Neuronal stem cell (in vitro differentiated cells): Measurements from ENCODE around the gene MSS51.

Experiments used
- DNase-seq: peaks from one replicate; pipeline ENCODE4 v3.0.0-alpha.2; 2013; ENCODE audit warnings: low spot score
- H2AFZ ChIP-seq: one replicate; pipeline ENCODE4 v1.6.1; 2013; ENCODE audit warnings: mild to moderate bottlenecking, low read length, inconsistent platforms
- H2AK5ac ChIP-seq: 2 replicates; pipeline ENCODE4 v1.6.1; 2013; ENCODE audit warnings: low read depth, mild to moderate bottlenecking, inconsistent platforms, low read length, moderate library complexity, mixed read lengths
- H2BK120ac ChIP-seq: 2 replicates; pipeline ENCODE4 v1.6.1; 2013; ENCODE audit warnings: low read depth, mild to moderate bottlenecking, inconsistent platforms, low read length, moderate library complexity, mixed read lengths
- H2BK12ac ChIP-seq: one replicate; pipeline ENCODE4 v1.6.1; 2013; ENCODE audit warnings: low read length, inconsistent platforms
- H2BK15ac ChIP-seq: 2 replicates; pipeline ENCODE4 v1.6.1; 2013; ENCODE audit warnings: mild to moderate bottlenecking, low read length, inconsistent platforms, mixed read lengths
- H2BK5ac ChIP-seq: one replicate; pipeline ENCODE4 v1.6.1; 2013; ENCODE audit warnings: inconsistent platforms, mild to moderate bottlenecking, low read length, moderate library complexity
- H3K14ac ChIP-seq: one replicate; pipeline ENCODE4 v1.6.1; 2013; ENCODE audit warnings: low read length, inconsistent platforms
- H3K18ac ChIP-seq: 2 replicates; pipeline ENCODE4 v1.6.1; 2013; ENCODE audit warnings: low read length, inconsistent platforms
- H3K23ac ChIP-seq: 2 replicates; pipeline ENCODE4 v1.6.1; 2013; ENCODE audit warnings: low read depth, mild to moderate bottlenecking, mixed read lengths, low read length, inconsistent platforms; ENCODE audit not compliant: poor library complexity
- H3K27ac ChIP-seq: replicated peaks from 3 replicates; pipeline ENCODE4 v1.5.1; 2013; ENCODE audit warnings: low read length, inconsistent platforms
- H3K27me3 ChIP-seq, 3 experiments: 2 replicates each; pipeline ENCODE4 v1.6.1; 2013; ENCODE audit warnings: low read length in 3 of 3, mild to moderate bottlenecking in 2 of 3, inconsistent platforms in 1 of 3, low read depth in 1 of 3, mixed read lengths in 1 of 3, moderate library complexity in 1 of 3; ENCODE audit not compliant: control insufficient read depth in 3 of 3, insufficient read depth in 3 of 3
- H3K36me3 ChIP-seq, 2 donors: replicated peaks in 1 of 2; 2 replicates each; pipeline ENCODE4 v1.6.1; 2013; ENCODE audit warnings: low read length in 2 of 2; ENCODE audit not compliant: control insufficient read depth in 2 of 2, insufficient read depth in 2 of 2
- H3K4ac ChIP-seq: 2 replicates; pipeline ENCODE4 v1.6.1; 2013; ENCODE audit warnings: inconsistent platforms, mild to moderate bottlenecking, low read length, moderate library complexity
- H3K4me1 ChIP-seq, 2 donors: 1 replicate in 1 of 2; 2 replicates in 1 of 2; pipeline ENCODE4 v1.6.1; 2013; ENCODE audit warnings: low read length in 2 of 2, low read depth in 1 of 2; ENCODE audit not compliant: control insufficient read depth in 2 of 2, insufficient read depth in 1 of 2
- H3K4me2 ChIP-seq: one replicate; pipeline ENCODE4 v1.6.1; 2013; ENCODE audit warnings: mild to moderate bottlenecking, low read length, inconsistent platforms; ENCODE audit not compliant: insufficient read depth, poor library complexity, severe bottlenecking
- H3K4me3 ChIP-seq, 2 donors: 2 replicates each; pipeline ENCODE4 v1.5.1; 2013; ENCODE audit warnings: low read length in 2 of 2, mild to moderate bottlenecking in 2 of 2, inconsistent platforms in 1 of 2, moderate library complexity in 1 of 2
- H3K79me1 ChIP-seq: one replicate; pipeline ENCODE4 v1.6.1; 2013; ENCODE audit warnings: low read depth, mild to moderate bottlenecking, inconsistent platforms, low read length, moderate library complexity
- H3K9ac ChIP-seq: one replicate; pipeline ENCODE4 v1.6.1; 2013; ENCODE audit warnings: mild to moderate bottlenecking, low read depth, low read length, inconsistent platforms; ENCODE audit not compliant: poor library complexity
- H3K9me3 ChIP-seq, 2 donors: replicated peaks in 1 of 2; 2 replicates each; pipeline versions ENCODE3 to v1.6.1; 2013; ENCODE audit warnings: low read length in 2 of 2, mild to moderate bottlenecking in 2 of 2, inconsistent platforms in 1 of 2, low read depth in 1 of 2, mixed read lengths in 1 of 2, moderate library complexity in 1 of 2; ENCODE audit not compliant: control insufficient read depth in 2 of 2, insufficient read depth in 1 of 2
- H4K8ac ChIP-seq: one replicate; pipeline ENCODE4 v1.6.1; 2013; ENCODE audit warnings: low read depth, mild to moderate bottlenecking, inconsistent platforms, low read length, moderate library complexity
- H4K91ac ChIP-seq: one replicate; pipeline ENCODE4 v1.6.1; 2013; ENCODE audit warnings: low read length, low read depth, mild to moderate bottlenecking, inconsistent platforms; ENCODE audit not compliant: poor library complexity
- WGBS, 2 donors: extraction: QIAGEN DNeasy Blood & Tissue Kit; methylation state at CpG; one replicate each; pipeline ENCODE4 v1.1.7; 2013; ENCODE audit warnings: missing lambda C conversion rate in 2 of 2, mixed read lengths in 1 of 2; ENCODE audit not compliant: insufficient read length in 2 of 2, insufficient replicate concordance in 1 of 2; ENCODE audit errors: extremely low coverage in 2 of 2; 5-methylcytosine and 5-hydroxymethylcytosine counted together

Gene MSS51

GRCh38 chr10:73406846-73407245, 26.5 kb downstream of the MSS51 start:
- Histone ChIP-seq H3K27ac (no peak overlapping the region), H3K79me1 (no peaks in the 10 kb centered on the region), H3K4me1 (no peaks in the 10 kb centered on the region), H3K4me2 (no peak overlapping the region), H4K8ac (no peak overlapping the region), H3K4me3 (no peak overlapping the region), H3K36me3 (peaks cover 0 to 5% of the 10 kb centered on the region in 2 donors), H2AFZ (no peak overlapping the region), H2BK12ac (no peak overlapping the region), H2AK5ac (no peak overlapping the region), H2BK120ac (no peak overlapping the region), H3K9ac (no peak overlapping the region), H3K14ac (no peak overlapping the region), H3K18ac (no peak overlapping the region), H2BK5ac (no peak overlapping the region), H2BK15ac (no peak overlapping the region), H3K27me3 (no peaks in the 10 kb centered on the region), H3K4ac (no peak overlapping the region), H3K23ac (no peak overlapping the region), H4K91ac (no peak overlapping the region), H3K9me3 (no peaks in the 10 kb centered on the region)
- 100% methylated on average over 1 of the region's 5 CpGs for WGBS, 2 donors
- DNase-seq = no peak

GRCh38 chr10:73405556-73405955, 27.8 kb downstream of the MSS51 start:
- Histone ChIP-seq H3K27ac (no peak overlapping the region), H2BK5ac (no peak overlapping the region), H4K8ac (no peak overlapping the region), H3K14ac (no peak overlapping the region), H3K4me3 (no peak overlapping the region), H3K9ac (no peak overlapping the region), H3K79me1 (no peaks in the 10 kb centered on the region), H3K4me2 (no peak overlapping the region), H3K27me3 (no peaks in the 10 kb centered on the region), H3K9me3 (no peaks in the 10 kb centered on the region), H3K4ac (no peak overlapping the region), H3K36me3 (peaks cover 0 to 5% of the 10 kb centered on the region in 2 donors), H3K18ac (no peak overlapping the region), H2BK15ac (no peak overlapping the region), H2AFZ (no peak overlapping the region), H2BK120ac (no peak overlapping the region), H4K91ac (no peak overlapping the region), H3K23ac (no peak overlapping the region), H2BK12ac (no peak overlapping the region), H3K4me1 (no peaks in the 10 kb centered on the region), H2AK5ac (no peak overlapping the region)
- no CpG with 5 or more reads among the region's 3 CpGs for WGBS, 2 donors
- DNase-seq = no peak

GRCh38 chr10:73404690-73405089, 28.7 kb downstream of the MSS51 start:
- H2BK15ac ChIP-seq = no peak overlapping the region
- H3K27me3 ChIP-seq = no peaks in the 10 kb centered on the region

GRCh38 chr10:73401636-73402035, 31.7 kb downstream of the MSS51 start:
- H3K4me1 ChIP-seq = no peaks in the 10 kb centered on the region
- H2BK15ac ChIP-seq = no peak overlapping the region
- no peaks in the 10 kb centered on the region for H3K27me3 ChIP-seq
- no peak overlapping the region for H2AK5ac ChIP-seq
- no peak overlapping the region for H3K27ac ChIP-seq
- no peak overlapping the region for H3K23ac ChIP-seq
- no peak overlapping the region for H2BK120ac ChIP-seq
- no peak overlapping the region for H4K91ac ChIP-seq
- H3K36me3 ChIP-seq = peaks cover 4 to 24% of the 10 kb centered on the region in 2 donors
- no peak overlapping the region for H3K9ac ChIP-seq
- WGBS, 2 donors = no CpG with 5 or more reads among the region's 6 CpGs
- H4K8ac ChIP-seq = no peak overlapping the region
- no peak overlapping the region for H3K4ac ChIP-seq
- no peak overlapping the region for H2BK5ac ChIP-seq
- no peak overlapping the region for H3K14ac ChIP-seq
- no peak overlapping the region for H3K18ac ChIP-seq
- no peaks in the 10 kb centered on the region for H3K9me3 ChIP-seq
- H3K79me1 ChIP-seq = no peaks in the 10 kb centered on the region
- no peak overlapping the region for H3K4me2 ChIP-seq
- H2AFZ ChIP-seq = no peak overlapping the region
- DNase-seq = no peak
- H3K4me3 ChIP-seq = no peak overlapping the region
- H2BK12ac ChIP-seq = no peak overlapping the region

More at GRCh38 chr10:73404690-73405089, 28.7 kb downstream of the MSS51 start:
- Histone ChIP-seq H3K4me2 (no peak overlapping the region), H3K9me3 (no peaks in the 10 kb centered on the region), H4K91ac (no peak overlapping the region), H3K79me1 (no peaks in the 10 kb centered on the region), H2BK12ac (no peak overlapping the region), H2AFZ (no peak overlapping the region), H3K23ac (no peak overlapping the region), H3K4me3 (no peak overlapping the region), H3K18ac (no peak overlapping the region), H2BK120ac (no peak overlapping the region), H3K27ac (no peak overlapping the region), H2AK5ac (no peak overlapping the region), H2BK5ac (no peak overlapping the region), H3K14ac (no peak overlapping the region), H4K8ac (no peak overlapping the region), H3K36me3 (peaks cover 0 to 5% of the 10 kb centered on the region in 2 donors), H3K9ac (no peak overlapping the region), H3K4me1 (no peaks in the 10 kb centered on the region), H3K4ac (no peak overlapping the region)
- DNase-seq = no peak
- WGBS, 2 donors = no CpG with 5 or more reads among the region's 9 CpGs
